ENCODE results near the gene SLC35E2B. TPM values are rescaled to one million over a fixed set of nuclear protein-coding genes. Genes with fewer than 3 reads are reported as not detected.
"Not testable (repeated sequence)": the region's sequence is repeated elsewhere in the genome, so short reads cannot be mapped to it uniquely, and the experiment has no call there.

The SLC35E2B gene
- total RNA-seq, 2 donors from 2014 or later = 30.6 to 56.7 TPM

DNA sequence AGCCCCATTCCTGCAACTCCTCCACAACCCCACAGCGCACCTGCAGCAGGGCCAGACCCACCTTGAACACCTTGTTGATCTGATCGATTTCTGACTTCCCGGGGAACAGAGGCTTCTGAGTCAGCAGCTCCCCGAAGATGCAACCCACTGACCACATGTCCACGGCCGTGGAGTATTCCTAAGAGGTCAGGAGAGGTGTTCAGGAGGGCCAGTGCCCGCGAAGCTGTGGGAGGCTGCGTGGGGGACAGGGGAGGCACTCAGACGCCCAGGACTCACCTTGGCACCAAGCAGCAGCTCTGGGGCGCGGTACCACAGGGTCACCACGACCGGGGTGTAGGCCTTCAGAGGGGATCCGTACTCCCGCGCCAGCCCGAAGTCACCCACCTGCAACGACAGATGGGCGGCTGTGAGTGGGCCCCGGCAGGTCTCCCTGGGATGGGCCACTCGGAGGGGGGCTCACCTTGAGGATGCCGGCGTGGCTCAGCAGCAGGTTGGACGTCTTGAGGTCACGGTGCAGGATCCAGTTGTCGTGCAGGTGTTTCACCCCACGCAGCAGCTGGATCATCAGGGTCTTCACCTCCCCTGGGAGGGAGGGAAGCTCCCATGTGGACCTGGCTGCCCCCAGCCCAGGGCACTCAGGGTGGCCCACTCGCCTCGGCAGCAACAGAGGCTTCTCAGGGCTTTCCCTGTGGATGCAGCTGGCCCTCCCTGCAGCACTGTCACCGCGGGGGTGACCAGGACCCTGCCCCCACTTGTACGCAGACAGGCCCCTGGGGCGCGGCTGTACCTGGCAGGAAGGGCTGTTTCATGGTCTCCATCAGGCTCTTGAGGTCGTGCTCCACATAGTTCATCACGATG, 55.7 kb downstream of the SLC35E2B start:
- H3K27me3 ChIP-seq; H3K9me3 ChIP-seq; H3K36me3 ChIP-seq (replicated peaks in 1 of 2; ENCODE audit: insufficient read depth in 1 of 2, low read depth in 2 of 2); ATAC-seq; intact Hi-C loops (cut with DNase I); H3K27ac ChIP-seq; H3K4me3 ChIP-seq; H3K4me1 ChIP-seq: not testable (repeated sequence)
- WGBS, 2 donors = 92 to 100% methylated on average over 2 to 34 of the region's 37 CpGs
- DNase-seq = peak in 1 of 4 donors; percentile 6

- H3K27ac ChIP-seq; intact Hi-C loops (cut with DNase I); H3K4me3 ChIP-seq; DNase-seq; H3K4me1 ChIP-seq; ATAC-seq; H3K9me3 ChIP-seq; H3K36me3 ChIP-seq (replicated peaks in 1 of 2; ENCODE audit: insufficient read depth in 1 of 2, low read depth in 2 of 2); H3K27me3 ChIP-seq: not testable (repeated sequence)
- 74% methylated on average over 3 of the region's 13 CpGs; no CpG with 5 or more reads in 1 of the 2 donors for WGBS, 2 donors
Observed at GRCh38 chr1:1634613-1635012, 58.0 kb downstream of the SLC35E2B start.

DNA sequence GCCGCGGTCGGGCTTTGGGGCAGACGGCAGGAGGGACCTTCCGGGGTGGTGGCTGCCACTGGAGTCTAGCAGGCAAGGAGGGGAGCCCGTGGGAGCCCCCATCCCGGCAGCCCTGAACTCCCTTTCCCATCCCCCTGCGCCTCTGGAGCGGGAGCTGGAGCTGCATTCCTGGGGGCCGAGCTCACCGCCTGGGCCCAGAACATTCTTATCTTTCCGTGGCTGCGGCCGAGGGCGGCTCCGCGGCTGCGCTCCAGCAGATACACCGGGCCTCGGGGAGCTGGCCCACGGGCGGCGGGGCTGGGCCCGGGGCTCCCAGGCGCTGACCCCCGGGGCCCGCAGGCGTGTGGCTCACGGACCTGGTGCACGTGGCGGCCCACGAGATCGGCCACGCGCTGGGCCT, 59.2 kb downstream of the SLC35E2B start:
- H3K27ac ChIP-seq; ATAC-seq; H3K4me1 ChIP-seq; H3K27me3 ChIP-seq; H3K36me3 ChIP-seq (replicated peaks in 1 of 2; ENCODE audit: insufficient read depth in 1 of 2, low read depth in 2 of 2); intact Hi-C loops (cut with DNase I); DNase-seq; H3K9me3 ChIP-seq; H3K4me3 ChIP-seq: not testable (repeated sequence)
- WGBS, 2 donors = no CpG with 5 or more reads among the region's 35 CpGs

GRCh38 chr1:1631782-1632420, 60.7 kb downstream of the SLC35E2B start, which contains the start of gene MMP23B:
Gene MMP23B (plus strand): TSS chr1:1632173. CDS start chr1:1632219, 46 bp downstream.
- Histone ChIP-seq H3K9me3 (no peaks in the 10 kb centered on the region), H3K4me3 (no peak within 1 kb of the TSS), H3K27me3 (peaks cover 0 to 7% of the 10 kb centered on the region in 2 donors), H3K36me3 (replicated peaks in 1 of 2; ENCODE audit: insufficient read depth in 1 of 2, low read depth in 2 of 2) (peaks cover 0 to 2% of the 10 kb centered on the region in 2 donors), H3K27ac (peak within 1 kb of the TSS in 1 of 4 donors; percentile 40), H3K4me1 (peaks cover 7% of the 10 kb centered on the region)
- WGBS, 2 donors = 5% methylated on average over 20 of the region's 48 CpGs; no CpG with 5 or more reads in 1 of the 2 donors
- intact Hi-C loops (cut with DNase I) = no loop called here
- TF ChIP-seq, protein P1, sequence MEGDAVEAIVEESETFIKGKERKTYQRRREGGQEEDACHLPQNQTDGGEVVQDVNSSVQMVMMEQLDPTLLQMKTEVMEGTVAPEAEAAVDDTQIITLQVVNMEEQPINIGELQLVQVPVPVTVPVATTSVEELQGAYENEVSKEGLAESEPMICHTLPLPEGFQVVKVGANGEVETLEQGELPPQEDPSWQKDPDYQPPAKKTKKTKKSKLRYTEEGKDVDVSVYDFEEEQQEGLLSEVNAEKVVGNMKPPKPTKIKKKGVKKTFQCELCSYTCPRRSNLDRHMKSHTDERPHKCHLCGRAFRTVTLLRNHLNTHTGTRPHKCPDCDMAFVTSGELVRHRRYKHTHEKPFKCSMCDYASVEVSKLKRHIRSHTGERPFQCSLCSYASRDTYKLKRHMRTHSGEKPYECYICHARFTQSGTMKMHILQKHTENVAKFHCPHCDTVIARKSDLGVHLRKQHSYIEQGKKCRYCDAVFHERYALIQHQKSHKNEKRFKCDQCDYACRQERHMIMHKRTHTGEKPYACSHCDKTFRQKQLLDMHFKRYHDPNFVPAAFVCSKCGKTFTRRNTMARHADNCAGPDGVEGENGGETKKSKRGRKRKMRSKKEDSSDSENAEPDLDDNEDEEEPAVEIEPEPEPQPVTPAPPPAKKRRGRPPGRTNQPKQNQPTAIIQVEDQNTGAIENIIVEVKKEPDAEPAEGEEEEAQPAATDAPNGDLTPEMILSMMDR (IDR thresholded peaks at IDR 0.05) = no peak
- TF ChIP-seq POLR2A (IDR thresholded peaks at IDR 0.05) = no peak
- ATAC-seq = no peak
- DNase-seq = no peak

DNA sequence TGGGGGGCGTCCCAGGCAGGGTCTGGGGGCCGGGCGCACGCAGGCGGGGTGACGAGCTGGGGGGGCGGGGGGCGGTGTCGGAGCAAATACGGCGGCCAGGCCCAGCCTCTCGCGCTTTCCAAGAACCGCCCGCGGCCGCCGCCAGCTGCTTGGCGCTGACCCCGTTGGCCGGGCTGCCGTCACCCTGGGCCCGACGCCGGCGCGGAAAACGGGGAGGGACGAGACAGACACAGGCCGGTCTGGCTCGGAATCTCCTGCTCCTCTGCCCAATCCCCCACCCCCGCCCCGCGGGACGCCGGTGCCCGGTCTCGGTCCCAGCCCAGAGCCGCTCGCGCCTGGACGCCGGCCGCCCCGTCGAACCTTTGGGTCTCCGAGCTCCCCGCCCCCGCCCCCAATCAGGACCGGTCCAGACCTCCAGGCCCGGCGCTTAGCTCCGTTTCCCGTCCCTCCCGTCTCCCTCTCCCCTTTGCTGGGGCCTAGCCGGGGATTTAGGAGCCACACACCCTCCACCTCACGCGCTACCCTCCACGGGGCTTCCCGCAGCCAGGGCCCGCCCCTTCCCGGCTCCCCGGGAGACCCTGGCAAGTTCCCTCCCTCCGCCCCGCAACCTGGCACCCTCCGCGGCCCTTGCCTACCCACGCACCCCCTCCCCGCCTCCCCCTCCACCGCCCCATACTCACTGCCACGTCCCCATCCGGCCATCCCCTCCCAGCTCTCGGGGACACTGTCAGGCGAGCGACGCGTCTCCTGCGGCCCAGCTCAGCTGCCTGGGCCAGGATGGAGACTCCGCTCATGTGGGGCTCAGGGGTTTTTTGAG, 61.4 kb downstream of the SLC35E2B start:
- WGBS, 2 donors = 10 to 40% methylated on average over 22 to 51 of the region's 79 CpGs
- no peak for ATAC-seq
- Histone ChIP-seq H3K27ac (peak overlapping the region in 1 of 4 donors; percentile 40), H3K9me3 (no peaks in the 10 kb centered on the region), H3K4me1 (peaks cover 7% of the 10 kb centered on the region), H3K36me3 (replicated peaks in 1 of 2; ENCODE audit: insufficient read depth in 1 of 2, low read depth in 2 of 2) (no peaks in the 10 kb centered on the region), H3K27me3 (peaks cover 0 to 7% of the 10 kb centered on the region in 2 donors), H3K4me3 (no peak overlapping the region)
- no peak for TF ChIP-seq POLR2A (IDR thresholded peaks at IDR 0.05)
- TF ChIP-seq, protein P1 (IDR thresholded peaks at IDR 0.05) = no peak
- DNase-seq = no peak
- intact Hi-C loops (cut with DNase I) = no loop called here

Measured in body of pancreas (tissue), 4 donors.